Activated CD8-positive, alpha-beta memory T cell treated with anti-CD3 and anti-CD28 coated beads, Interleukin-2, amount 50 U/mL, for 24 hours (primary cell): ENCODE measurements around the gene NR2F2.

ENCODE experiments used
- DNase-seq: peaks from one replicate; pipeline ENCODE4 v3.0.0-alpha.2; 2020; ENCODE audit errors: extremely low read depth

The NR2F2 gene

DNA sequence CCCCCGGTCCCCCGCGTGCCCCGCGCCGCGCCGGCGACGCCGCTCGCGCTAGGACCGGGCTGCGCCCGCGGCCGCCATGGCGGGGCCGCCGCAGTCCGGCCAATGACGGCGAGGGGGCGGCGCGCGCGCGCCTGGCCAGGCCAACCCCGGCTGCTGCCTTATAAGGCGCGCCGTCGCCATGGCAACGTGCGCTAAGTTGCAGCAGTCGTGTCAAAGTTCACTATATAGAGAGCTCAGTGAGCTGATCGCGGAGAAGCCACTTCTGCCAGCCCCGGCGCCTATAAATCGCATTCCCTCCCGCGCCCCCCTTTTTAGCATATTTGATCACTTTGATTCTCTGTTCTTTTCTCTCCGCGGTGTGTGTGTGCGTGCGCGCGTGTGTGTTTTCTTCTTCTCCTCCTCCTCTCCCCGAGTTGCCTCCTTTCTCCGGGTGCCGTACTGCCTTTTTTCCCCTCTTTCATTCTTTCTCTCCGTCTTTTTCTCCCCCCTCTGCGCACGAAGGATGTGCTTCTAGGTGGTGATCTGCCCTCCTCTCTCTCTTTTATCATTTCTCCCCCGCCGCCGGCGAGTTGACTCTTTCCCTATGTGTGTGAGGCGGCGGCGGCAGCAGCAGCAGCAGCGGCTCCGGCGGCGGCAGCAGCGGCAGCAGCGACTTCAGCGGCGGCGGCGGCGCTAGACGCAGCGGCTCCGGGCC, at the start of gene NR2F2:
NR2F2 (plus strand) TSS at position 251 of the 694 bp plus-strand sequence. CDS start 1,406 bp downstream, outside the sequence.
- DNase-seq: no peak

DNA sequence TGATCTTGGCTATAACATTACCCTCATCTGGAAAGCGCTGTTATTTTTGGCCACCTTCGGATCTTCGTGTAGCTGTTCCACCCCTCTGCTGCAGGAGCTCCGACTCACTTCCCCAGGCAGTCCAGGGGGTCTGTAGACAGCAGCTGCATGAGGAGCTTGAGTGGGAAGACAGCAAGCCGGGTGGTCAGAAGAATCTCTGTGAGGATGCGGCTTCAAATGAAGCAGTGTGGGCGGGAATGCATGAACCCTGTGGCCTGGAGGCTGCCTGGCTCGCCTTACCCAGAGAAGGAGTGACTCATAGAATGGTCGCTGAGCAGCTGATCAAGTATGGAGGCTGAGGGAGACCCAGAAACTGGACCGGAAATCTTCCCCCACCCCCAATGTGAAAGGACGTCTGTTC, 45.2 kb upstream of the NR2F2 start:
- no peak for DNase-seq

DNA sequence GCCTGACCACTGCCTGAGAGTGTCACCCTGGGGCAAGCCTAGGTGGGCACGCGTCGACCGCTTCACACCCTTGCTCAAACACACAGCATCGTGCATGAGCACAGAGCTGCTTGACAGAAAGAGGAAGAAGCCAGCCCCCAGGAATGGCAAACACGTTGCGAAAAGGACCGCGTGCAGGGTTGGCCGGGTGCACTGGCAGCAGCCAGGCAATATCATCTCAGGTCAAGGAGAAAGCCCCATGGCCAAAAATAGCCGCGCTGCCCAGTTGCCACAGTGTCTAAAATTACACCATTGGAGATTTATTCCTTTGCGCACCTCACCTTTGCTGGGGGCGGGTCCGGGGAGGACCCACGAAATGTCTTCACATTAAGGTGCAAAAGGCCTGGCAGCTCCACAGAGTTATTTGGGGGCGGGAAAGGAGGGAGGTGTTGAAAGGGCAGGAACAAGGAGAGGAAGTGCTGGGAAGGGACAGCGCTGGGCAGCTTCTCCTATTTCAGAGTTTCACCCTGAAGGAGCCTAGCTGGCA, 44.7 kb upstream of the NR2F2 start:
- DNase-seq: no peak

DNA sequence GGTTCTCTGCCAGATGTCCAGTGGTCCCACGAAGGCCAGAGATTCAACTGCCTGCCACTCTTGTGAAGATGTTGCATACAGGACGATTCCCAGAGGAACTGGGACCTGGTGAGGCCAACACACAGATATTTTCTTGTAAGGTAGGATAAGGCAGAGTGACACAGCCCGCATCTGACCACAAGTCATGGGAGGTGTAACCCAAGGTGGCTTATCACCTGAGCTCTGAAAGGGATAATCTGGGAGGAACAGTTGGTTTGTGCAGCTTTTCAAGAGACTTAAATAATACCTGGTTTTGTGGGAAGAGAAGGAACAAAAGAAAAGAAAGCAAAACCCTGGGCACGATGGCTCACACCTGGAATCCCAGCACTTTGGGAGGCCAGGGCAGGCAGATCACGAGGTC, 39.8 kb upstream of the NR2F2 start:
- no peak for DNase-seq

DNA sequence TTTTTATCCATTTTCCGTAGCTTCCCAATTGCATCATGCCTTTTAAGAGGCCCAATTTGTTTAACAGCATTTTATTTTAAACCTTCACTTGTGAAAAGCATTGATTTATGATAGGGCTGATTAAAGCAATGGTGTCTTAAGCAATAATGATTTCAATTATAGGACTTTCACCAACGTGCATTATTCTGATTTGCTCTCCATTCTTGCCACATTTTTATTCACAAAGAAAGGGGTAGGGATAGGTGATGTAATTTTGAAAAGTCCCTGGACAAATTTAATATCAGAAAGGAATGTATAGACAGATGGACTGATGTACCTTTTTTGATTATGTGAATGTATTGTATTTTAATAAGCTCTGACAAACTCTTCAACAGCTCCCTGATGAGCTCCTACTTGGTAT, 37.9 kb upstream of the NR2F2 start:
- no peak for DNase-seq

DNA sequence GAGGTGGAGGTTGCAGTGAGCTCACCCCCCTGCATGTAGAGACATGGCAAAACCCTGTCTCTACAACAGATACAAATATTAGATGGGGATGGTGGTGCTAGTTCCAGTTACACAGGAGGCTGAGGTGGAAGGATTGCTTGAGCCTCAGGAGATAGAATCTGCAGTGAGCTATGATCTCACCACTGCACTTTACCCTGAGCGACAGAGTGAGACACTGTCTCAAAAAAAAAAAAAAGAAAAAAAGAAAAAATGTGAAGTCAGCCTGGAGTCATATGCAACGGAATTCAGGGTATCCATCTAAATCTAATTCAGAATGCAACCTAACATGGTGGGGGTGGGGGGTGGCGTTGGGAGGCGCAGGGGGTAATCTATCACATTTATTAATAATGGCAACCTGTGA, 37.1 kb upstream of the NR2F2 start:
- DNase-seq: no peak

DNA sequence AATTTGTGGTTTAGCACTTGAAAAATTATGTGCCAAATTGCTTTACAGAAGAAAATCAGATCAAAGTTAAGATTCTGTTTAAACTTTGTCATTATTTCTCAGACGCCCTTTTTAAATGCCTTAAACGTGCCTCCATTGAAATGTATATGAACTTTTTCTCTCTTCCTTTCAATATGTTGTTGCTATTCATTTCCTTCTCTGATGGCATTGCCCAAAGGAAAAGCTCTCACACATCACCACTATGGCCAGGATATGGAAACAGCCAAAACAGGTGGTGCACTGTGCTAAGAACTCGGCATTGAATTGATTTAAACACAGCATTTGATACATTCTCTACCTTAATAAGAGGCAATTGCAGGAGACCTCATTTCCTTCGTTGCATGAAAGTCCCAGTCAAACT, 35.7 kb upstream of the NR2F2 start:
- DNase-seq: no peak

DNA sequence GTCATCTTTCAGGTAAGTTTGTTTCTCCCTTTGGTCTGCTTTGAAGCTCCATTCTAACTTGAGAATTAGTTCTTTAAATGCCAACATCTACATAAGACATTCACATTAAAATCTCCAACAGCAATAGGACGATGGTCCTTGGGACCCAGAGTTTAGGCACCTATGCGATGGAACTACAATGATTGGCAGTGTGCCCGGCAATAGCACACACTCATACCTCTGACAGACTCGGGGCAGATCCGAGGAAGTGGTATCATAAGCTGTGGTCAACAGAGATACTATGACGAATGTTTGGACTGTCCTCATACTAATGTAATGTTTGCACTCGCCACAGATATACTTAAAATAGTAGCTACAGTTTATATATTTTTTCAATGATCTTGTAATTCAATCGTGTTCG, 34.2 kb upstream of the NR2F2 start:
- no peak for DNase-seq

DNA sequence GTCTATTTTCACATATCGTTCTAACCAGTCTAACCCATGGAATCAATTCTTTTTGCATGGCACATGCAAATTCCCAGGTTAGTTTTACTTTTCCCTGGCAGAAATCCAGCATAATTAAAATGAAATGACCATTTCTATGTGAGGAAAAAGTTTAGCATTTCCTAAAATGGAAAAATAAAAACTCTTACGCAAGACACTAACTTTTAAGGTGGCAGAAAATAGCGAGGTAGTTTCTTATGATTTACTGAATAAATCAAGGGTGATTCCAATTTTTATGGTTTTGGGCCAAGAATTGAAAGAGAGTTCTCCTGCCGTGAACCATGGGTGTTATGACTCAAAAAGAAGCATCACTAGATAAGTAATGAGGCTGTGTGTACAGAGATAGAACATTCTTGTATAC, 32.7 kb upstream of the NR2F2 start:
- no peak for DNase-seq

DNA sequence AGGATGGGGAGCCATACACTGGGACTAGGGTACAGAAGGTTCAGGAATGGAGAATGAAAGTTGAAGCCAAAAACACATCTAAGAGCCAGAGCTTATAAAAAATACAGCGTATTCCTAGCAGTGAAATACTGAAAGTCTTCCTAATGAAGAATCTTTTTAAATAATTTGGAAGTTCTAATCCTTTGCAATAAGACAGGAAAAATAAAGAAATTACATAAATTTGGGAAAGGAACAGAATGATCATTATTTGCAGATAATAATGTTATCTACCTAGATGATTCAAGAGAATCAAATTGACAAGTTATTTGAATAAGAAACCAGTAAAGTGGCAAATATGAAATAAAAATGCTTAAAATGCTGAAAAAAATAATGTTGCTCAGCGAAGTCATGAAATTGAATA, 32.3 kb upstream of the NR2F2 start:
- no peak for DNase-seq

DNA sequence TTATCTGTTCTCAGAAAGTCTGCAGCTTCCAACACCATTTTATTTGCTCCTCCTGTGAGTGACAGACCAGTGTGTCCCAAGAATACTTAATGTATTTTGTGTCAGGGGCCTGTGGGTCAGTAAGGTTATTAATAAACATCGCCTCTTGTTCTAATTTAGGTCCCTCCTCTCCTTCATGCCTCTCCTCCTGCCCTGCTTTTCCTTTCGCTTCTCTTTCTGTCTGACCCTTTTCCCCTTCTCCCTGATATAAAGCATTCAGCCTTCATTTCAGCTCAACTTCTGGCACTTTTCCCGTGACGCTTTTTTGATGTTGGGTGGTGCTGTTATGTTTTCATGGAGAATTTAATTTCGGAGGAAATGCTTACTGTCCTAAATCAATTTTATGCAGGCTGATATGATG, 29.7 kb upstream of the NR2F2 start:
- DNase-seq: no peak

DNA sequence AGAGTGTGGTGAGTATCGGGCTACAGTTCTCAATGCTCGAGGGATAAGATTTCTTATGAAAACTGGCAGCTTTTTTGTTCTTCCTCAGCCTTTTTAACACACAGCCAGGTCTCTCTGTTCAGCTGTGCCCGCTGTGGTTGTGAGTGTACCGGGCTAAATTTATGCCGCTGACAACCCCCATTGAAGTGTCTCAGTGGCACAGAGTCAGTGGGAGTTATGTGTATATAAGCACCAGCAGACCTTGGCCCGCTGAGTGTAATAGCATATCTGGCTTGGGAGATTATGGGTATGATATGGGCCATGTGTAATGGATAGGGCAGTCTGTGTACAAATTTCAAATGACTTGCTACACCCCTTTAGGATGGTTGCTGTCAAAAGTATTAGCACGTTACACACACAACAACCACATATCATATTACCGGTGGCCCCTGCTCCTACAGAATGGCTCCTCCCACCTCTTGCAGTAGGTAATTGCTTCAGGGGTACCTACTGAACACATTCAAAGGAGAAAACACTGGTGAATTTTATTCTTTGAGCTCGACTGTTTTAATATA, 26.9 kb upstream of the NR2F2 start:
- DNase-seq: no peak

DNA sequence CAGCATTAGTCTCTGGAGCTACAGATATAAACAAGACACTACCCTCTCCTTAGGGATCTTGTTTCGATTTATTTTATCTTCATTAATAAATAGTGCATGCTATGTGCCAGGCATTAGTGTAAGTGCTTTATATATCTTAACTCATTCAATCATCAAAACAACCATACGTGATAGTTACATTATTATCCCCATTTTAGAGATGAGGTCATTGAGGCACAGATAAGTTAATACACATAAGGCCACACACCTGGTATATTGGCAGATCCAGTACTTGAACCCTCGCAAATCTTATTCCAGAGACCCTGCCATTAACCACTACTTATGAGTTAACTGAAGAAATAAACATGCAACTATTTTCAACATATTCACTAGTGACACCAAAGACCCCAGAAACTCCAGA, 25.7 kb upstream of the NR2F2 start:
- no peak for DNase-seq

DNA sequence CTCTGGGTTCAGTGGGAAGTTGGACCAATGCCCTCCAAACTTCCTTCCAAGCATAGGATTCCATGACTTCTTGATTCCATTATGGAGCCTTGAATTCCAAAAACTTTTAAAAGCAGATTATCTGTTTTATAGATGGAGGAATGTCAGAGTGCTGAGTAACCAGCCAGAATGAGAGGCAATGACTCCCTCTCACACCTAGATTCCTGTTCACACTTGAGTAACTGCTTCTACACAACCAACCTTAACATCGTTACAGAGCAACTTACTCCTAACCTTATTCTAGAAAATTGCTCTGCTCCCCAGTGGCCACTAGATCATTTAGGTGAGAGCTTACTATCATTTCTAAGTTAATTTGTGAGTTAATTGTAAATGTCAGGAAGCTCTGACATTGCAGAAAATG, 24.2 kb upstream of the NR2F2 start:
- DNase-seq: no peak

DNA sequence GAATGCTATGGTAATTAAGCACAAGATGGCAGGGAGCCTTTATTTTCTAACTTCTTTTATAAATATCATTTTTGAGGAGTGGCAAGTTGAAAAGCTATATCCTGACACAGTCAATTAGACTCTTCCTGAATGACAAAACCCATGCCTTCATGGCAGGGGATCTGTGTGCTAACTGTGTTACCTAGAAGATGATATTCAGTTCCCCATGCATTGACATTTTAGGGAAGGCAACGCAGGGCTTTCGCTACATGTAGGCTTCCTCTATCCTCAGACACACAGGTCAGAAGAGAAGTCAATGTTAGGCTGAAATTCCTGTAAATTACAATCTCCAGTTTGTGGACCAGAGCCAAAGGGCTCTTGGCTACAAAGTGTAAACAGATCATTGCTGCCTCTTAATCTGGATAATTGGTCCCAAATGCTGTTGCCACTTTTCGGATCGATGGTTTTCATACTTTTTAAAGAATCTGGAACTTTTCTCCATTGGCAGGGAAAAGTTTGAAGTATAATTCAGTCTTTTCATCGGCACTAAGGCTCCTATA, 22.6 kb upstream of the NR2F2 start:
- no peak for DNase-seq

DNA sequence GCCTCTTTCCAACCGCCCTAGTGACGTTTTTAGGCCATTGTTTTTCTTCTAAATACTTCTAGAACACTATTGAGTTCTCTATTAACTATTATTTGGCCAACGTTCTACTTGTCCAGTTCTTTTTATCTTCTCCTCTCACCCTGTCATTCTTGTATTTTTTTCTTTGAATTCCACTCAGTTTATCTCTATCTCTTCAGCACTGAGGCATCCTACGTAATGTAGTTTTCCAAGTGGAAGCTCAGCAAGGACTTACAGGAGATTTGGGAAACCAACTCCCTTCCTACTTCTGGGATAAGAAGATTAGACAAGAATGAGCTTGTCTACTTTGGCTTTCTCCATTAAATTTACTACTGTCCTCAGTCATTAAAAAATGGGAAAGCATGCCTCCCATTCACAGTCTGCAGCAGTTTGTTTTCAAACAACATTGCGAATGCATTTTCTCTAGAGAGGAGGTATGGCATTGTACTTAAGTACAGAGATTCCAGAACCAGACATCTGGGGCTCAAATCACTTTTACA, 21.3 kb upstream of the NR2F2 start:
- DNase-seq: no peak

DNA sequence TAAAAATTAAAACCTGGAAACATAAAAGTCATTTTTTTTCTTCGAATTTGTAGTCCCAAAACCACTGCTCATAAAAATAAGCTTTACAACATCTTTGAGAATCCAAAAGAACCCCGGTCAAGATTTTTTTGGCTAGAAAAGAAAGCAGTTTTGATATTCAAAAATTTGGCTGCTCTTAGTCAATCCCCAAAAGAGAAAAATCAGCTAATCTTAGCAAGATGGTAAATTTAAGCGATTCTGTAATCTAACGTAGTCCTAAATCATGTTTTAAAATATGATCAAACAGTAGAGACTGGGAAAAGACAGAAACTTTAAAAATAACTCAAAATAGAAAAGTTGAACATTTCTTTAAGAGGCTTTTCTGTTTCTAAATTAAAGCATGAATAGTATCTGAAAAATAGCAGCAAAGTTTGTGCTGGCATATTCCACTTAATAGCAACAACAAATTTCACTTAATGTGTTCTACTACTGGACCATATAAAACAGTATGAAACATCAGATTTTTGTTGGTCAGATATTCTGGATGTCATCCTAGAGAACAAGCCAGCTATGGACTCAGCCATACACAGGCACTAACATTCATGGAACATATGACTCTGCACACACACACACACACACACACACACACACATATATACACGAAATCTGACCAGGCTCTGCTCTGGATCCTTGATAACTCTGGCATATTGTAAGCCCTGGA, 19.1 kb upstream of the NR2F2 start:
- no peak for DNase-seq

DNA sequence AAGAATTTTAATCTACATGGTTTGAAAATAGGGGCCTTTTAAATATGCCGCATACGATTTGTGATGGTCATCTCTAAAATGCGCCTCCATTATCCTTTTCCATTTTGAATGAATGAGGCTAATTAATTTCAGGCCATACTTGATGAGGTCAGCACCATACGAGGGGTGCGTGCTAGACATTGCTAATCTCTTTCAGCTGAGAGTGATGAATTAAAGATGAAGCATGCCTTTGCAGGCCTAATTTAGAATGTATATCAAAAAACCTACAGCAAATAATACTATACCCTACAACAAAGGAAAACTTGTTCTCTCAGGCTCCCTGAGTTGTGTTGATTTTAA, 18.6 kb upstream of the NR2F2 start:
- no peak for DNase-seq

DNA sequence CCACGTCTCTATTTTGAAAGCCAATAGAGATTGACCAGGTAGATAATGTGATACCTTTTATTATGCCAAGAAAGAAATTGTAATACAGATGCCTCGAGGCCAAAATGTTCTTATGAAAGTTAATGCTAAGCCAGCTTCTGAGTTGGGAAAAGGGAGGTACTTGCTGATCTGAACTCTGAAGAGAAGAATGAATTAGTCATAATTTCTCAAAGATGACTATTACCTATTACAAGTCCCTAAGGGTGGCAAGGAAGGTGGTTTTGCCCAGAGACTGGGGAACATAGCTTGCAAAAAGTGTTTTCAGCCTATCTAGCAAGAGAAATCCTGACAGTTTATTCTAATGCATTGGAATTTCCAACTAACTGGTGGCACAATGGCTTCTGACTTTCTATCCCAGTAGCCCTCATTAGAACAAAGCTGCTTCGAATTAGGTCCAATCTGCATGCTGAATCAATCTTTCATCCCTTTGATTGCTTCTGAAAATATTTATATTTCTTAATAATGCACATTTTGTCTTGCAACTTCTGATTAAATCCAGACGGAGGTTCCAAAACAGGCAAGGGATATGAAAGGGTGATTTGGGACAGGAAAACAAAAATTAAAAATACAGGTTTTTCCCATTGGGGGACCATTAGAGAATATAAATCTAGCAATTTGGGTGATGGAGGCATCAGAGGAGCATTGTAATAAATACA, 17.7 kb upstream of the NR2F2 start:
- no peak for DNase-seq

DNA sequence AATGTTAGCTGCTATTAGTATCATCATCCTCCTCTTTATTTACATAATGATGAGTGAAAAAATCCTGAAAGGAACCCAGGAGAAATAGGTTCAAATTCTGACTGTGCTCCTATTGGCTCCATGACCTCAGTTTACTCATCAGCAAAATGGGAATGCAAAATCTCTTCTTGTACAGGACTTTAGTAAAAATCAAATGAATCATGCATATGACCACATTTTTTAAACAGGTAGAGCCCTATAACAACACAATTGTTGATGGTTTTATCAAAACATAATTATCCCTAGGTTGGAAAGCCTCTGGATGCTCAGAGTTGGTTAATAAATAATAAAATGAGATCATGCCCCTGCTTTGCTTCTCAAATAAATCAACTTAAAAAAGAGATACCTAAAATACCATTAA, 16.0 kb upstream of the NR2F2 start:
- DNase-seq: no peak

DNA sequence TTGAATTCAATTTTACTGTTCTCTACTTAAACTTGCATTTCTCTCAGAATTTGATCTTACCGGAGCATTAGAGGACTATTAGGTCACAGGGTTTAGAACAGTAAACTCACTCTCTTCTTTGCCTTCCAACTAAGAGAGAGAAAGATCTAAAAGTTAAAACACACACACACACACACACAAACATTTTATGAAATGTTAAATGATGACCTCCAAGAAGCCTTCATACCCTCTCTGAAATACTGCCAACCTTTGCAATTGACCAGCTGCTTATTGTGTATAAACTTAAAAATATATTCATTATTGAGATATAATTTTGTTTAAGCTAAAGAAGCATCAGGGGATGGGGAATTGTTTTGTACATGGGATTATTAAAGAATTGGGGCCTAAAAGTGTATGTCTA, 15.5 kb upstream of the NR2F2 start:
- no peak for DNase-seq

DNA sequence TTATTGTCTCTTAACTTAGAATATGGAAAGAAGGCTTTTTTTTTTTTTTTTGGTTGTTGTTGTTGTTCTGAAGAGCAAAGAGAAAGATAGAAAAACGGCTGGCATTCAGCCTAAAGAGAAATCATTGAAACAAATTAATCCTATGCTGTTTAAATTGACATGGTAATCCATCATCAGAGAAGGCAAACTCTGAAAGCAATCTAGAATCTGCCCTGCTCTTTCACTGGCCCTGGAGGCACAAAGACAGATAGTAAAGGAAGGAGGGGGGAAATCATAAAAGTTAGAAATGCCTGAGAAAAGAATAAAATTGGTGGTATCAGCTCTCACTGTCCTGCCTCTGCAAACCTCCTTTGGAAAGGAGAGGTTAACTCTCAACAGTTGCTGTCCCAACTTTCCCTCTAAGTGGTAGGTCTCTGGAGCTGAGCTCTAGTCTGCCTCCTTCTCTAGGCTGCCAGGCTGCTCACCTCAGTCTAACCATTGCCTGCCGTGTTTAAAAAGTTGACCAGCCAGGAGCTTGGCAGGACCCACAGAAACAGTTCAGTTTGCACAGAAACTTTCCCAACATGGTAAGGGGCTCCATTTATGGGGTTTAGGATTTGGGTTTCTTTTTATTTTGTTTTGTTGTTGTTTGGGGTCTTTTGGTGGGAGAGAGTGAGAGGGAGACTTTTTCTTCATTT, 13.4 kb upstream of the NR2F2 start:
- no peak for DNase-seq
